Skeletal muscle tissue (tissue), 4 donors: ENCODE measurements around the gene DROSHA. TPM values are rescaled to one million over a fixed set of nuclear protein-coding genes. Genes with fewer than 3 reads are reported as not detected.

ENCODE experiments used
- H3K27ac ChIP-seq: one replicate; pipeline ENCODE4 v1.7.0; 2013; ENCODE audit warnings: mild to moderate bottlenecking, low read depth, low read length, inconsistent platforms
- H3K27me3 ChIP-seq, 3 donors: one replicate each; pipeline ENCODE4 v1.7.0; 2013; ENCODE audit warnings: low read length in 3 of 3; ENCODE audit not compliant: control insufficient read depth in 3 of 3, insufficient read depth in 3 of 3
- H3K36me3 ChIP-seq, 3 donors: one replicate each; pipeline ENCODE4 v1.7.0; 2013; ENCODE audit warnings: low read length in 3 of 3; ENCODE audit not compliant: control insufficient read depth in 3 of 3, insufficient read depth in 3 of 3
- H3K4me1 ChIP-seq, 3 donors: one replicate each; pipeline ENCODE4 v1.7.0; 2013; ENCODE audit warnings: low read length in 3 of 3, mild to moderate bottlenecking in 3 of 3; ENCODE audit not compliant: control insufficient read depth in 3 of 3, insufficient read depth in 3 of 3
- H3K4me3 ChIP-seq, 3 donors: one replicate each; pipeline ENCODE4 v1.7.0; 2013; ENCODE audit warnings: low read length in 3 of 3
- H3K9ac ChIP-seq, 3 donors: one replicate each; pipeline ENCODE4 v1.7.0; 2013; ENCODE audit warnings: low read length in 3 of 3, mild to moderate bottlenecking in 3 of 3, moderate library complexity in 2 of 3, low read depth in 1 of 3
- H3K9me3 ChIP-seq, 3 donors: one replicate each; pipeline ENCODE4 v1.7.0; 2013; ENCODE audit warnings: low read length in 3 of 3; ENCODE audit not compliant: control insufficient read depth in 3 of 3
- total RNA-seq: library from RNA; depleted of rRNA; stranded (reverse); fragments of >200 nt; gene quantifications from one replicate; pipeline ENCODE4 v1.2.3, GENCODE V29; 2014
- donor health status: Osteomylitis.

Gene DROSHA
- total RNA-seq, 1 donor from 2014 or later, result 67.3 TPM

DNA sequence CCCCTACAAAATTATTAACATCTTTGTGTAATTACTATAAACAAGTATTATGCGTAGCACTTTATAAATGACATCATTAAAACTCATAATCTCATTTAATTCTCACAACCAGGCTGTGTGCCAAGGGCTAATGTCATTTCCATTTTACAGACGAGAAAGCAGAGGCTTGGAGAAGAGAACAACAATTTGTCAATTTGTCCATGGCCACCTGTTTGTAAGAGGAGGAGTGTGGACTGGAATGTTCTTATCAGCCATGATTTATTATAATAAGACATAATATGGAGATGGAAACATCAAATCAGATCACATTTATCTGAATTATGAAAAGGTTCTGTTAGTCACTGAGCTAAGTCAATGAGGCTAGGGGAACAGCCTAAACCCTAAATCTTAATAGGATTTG, 97.0 kb downstream of the DROSHA start:
- Histone ChIP-seq H3K27me3 (no peaks in the 10 kb centered on the region), H3K4me3 (no peak overlapping the region), H3K27ac (no peak overlapping the region), H3K4me1 (no peaks in the 10 kb centered on the region), H3K36me3 (peaks cover 6 to 29% (median 17%) of the 10 kb centered on the region in 3 donors), H3K9ac (no peak overlapping the region), H3K9me3 (no peaks in the 10 kb centered on the region)

DNA sequence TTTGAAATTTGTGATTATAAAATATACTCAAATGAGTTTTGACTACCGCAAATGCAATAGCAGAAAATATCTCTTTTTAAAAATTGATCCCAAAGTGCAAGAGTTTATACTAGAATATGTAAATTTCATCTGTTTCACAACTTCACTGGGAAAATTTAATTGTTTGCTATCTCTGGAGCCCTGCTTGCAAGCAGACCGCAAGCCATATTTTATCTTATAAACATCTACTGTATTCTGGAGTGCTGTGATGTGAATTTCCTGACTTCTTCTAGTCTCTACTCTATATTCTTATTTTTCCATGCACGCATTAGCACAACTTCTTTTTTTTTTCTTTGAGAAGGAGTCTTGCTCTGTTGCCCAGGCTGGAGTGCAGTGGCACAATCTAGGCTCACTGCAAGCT, 98.7 kb downstream of the DROSHA start:
- Histone ChIP-seq H3K9me3 (no peaks in the 10 kb centered on the region), H3K27ac (no peak overlapping the region), H3K4me3 (no peak overlapping the region), H3K4me1 (no peaks in the 10 kb centered on the region), H3K27me3 (no peaks in the 10 kb centered on the region), H3K36me3 (peaks cover 6 to 31% (median 17%) of the 10 kb centered on the region in 3 donors), H3K9ac (no peak overlapping the region)

DNA sequence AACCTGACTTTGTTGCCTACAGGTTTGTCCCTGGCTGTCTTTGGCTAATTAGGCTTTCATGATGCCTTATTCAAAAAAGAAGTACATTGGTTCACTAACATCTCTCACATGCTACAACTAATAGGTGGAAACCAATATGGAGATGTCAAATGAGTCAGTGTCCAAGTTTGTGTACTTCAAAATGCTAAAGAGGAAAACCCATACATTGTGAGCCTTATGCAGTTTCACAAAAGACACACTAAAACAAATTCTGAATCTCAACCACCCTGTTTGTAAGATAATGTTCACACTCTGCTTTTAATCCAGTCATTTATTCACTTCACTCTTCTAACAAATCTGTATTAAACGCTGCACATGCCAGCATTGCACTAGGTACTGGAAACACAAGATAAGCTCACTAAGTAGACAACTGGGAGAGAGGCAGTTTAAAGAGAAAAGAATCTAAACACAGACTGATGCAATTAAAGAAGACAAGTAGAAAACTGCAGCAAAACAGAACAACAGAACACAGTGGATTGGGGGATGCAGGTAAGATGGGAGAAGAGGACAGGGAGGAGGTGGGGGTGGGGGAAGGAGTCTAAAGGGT, 104.1 kb downstream of the DROSHA start:
- no peak overlapping the region for H3K27ac ChIP-seq
- no peaks in the 10 kb centered on the region for H3K9me3 ChIP-seq
- H3K36me3 ChIP-seq, result peaks cover 0 to 19% (median 10%) of the 10 kb centered on the region in 3 donors
- H3K4me3 ChIP-seq, result no peak overlapping the region
- H3K4me1 ChIP-seq, result no peaks in the 10 kb centered on the region
- no peaks in the 10 kb centered on the region for H3K27me3 ChIP-seq
- no peak overlapping the region for H3K9ac ChIP-seq

DNA sequence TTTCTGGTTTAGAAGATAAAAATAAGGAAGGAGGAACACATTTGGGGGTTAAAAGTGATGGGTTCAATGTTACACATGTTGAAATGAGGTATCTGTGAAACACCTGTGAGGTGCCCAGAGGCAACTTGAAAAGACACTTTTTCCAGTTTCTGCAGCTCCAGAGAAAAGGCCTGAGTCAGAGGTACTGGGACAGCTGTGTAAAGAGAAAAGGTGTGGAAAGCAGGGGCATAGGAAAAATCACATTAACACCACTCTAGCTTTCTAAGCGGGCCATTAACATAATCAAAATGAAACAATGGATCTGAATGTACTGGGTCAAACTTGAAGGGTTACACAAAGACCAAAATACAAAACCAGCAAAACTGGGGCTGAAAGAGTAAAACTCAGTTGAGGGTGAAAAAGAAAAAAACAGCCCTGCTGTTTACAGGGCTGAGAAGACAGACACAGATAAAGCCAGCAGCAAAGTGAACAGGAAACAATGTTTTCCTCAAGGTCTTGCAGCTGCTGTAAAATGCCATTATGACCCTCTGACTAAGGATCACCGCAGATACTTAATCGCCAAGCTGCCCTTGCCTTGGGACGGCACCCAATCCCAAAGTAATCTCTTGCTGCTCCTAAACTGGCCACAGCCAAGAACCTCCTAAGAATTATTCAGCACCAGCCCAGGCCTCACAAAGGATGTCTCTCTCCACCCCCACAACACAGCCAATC, 104.7 kb downstream of the DROSHA start:
- H3K36me3 ChIP-seq, result peaks cover 0 to 21% (median 15%) of the 10 kb centered on the region in 3 donors
- H3K27ac ChIP-seq, result no peak overlapping the region
- H3K4me3 ChIP-seq, result no peak overlapping the region
- H3K4me1 ChIP-seq, result no peaks in the 10 kb centered on the region
- no peaks in the 10 kb centered on the region for H3K9me3 ChIP-seq
- no peak overlapping the region for H3K9ac ChIP-seq
- H3K27me3 ChIP-seq, result no peaks in the 10 kb centered on the region

DNA sequence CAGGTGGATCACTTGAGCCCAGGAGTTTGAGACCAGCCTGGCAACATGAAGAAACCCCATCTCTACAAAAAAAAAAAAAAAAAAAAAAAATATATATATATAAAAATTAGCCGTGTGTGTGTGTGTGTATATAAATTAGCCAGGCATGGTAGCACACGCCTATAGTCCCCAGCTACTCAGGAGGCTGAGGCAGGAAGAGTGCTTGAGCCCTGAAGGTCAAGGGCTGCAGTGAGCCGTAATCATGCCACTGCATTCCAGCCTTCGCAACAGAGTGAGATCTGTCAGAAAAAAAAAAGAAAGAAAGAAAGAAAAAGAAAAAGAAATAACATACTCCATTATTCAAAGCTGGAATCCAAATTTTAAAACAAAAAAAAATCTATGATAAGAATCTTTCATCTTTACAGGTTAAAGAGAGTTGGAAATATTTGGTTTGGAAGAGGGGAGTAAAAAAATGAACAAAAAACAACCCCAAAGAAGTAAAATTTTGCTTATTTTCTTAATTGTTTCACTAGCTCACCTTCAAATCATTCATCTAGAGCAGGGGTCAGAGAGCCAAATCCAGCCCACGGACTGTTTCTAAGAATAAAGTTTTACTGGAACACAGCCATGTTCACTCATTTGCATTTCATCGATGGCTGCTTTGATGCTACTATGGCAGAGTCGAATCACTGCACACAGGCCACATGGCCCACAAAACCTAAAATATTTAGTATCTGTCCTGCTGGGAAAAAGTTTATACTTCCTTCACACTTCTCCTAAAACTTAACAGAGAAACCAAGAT, 109.9 kb downstream of the DROSHA start:
- H3K9me3 ChIP-seq, result no peaks in the 10 kb centered on the region
- H3K4me1 ChIP-seq, result no peaks in the 10 kb centered on the region
- H3K27me3 ChIP-seq, result no peaks in the 10 kb centered on the region
- no peak overlapping the region for H3K9ac ChIP-seq
- H3K27ac ChIP-seq, result no peak overlapping the region
- peaks cover 13 to 40% (median 39%) of the 10 kb centered on the region in 3 donors for H3K36me3 ChIP-seq
- H3K4me3 ChIP-seq, result no peak overlapping the region

DNA sequence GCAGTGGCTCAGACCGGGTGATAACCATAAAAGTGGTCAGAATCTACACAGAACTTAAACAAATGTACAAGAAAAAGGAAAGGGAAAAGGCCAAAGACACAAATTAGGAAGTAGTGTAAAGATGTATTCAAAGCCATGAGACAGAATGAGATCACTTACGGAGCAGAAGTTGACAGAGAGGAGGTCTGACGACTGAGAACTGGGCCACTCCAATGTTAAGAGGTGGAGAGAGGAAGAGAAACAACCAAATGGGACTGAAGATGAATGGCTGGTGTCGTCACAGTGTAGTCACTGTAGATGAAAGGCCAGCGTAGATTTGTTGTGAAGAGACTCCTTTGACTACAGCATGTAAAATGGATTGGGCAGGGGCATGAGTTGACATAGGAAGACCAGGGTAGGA, 114.4 kb downstream of the DROSHA start:
- Histone ChIP-seq H3K4me1 (peaks cover 0 to 3% (median 0%) of the 10 kb centered on the region in 3 donors), H3K36me3 (peaks cover 22 to 52% (median 44%) of the 10 kb centered on the region in 3 donors), H3K4me3 (no peak overlapping the region), H3K9me3 (no peaks in the 10 kb centered on the region), H3K27me3 (no peaks in the 10 kb centered on the region), H3K9ac (no peak overlapping the region), H3K27ac (no peak overlapping the region)

DNA sequence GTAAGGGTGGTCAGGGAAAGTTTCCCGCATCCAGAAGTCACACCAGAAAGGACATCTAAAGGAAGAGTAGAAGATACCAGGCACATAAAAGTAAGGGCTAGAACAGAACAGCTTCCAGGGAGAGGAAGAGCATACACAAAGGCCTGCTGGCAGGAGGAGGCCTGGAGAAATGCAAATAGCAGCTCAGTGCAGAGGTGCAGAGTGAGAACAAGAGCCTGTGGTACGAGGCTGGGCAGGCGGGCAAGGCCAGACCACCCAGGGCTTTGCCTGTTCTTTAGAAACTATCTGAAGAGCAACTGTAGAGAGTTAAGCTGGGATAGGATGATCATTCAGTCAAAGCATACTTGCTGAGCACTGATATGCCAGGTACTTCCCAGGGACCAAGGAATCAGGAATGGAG, 115.3 kb downstream of the DROSHA start:
- H3K4me1 ChIP-seq, result peaks cover 0 to 3% (median 0%) of the 10 kb centered on the region in 3 donors
- H3K9ac ChIP-seq, result no peak overlapping the region
- H3K4me3 ChIP-seq, result no peak overlapping the region
- H3K27ac ChIP-seq, result no peak overlapping the region
- H3K27me3 ChIP-seq, result no peaks in the 10 kb centered on the region
- peaks cover 22 to 52% (median 42%) of the 10 kb centered on the region in 3 donors for H3K36me3 ChIP-seq
- no peaks in the 10 kb centered on the region for H3K9me3 ChIP-seq

DNA sequence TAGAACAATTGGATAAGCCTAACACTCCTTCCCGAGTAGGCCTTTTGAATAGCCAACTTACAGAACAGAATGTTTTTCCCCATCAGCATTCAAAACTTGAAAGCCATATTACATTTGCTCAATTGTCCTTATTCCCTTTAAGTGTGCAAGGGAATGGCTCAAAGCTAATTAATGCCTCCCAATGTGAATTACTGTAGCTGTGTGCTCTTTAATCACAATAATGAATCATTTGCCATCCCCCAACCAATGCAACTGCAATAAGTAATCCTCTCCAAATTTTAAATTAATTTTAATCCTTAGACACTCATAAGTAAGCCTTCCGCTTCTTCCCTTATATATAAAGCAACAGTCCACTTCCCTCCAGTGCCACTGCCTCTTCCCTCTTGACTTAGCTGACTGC, 115.9 kb downstream of the DROSHA start:
- Histone ChIP-seq H3K36me3 (peaks cover 22 to 50% (median 40%) of the 10 kb centered on the region in 3 donors), H3K27ac (no peak overlapping the region), H3K4me1 (peaks cover 0 to 3% (median 0%) of the 10 kb centered on the region in 3 donors), H3K27me3 (no peaks in the 10 kb centered on the region), H3K4me3 (no peak overlapping the region), H3K9me3 (no peaks in the 10 kb centered on the region), H3K9ac (no peak overlapping the region)

DNA sequence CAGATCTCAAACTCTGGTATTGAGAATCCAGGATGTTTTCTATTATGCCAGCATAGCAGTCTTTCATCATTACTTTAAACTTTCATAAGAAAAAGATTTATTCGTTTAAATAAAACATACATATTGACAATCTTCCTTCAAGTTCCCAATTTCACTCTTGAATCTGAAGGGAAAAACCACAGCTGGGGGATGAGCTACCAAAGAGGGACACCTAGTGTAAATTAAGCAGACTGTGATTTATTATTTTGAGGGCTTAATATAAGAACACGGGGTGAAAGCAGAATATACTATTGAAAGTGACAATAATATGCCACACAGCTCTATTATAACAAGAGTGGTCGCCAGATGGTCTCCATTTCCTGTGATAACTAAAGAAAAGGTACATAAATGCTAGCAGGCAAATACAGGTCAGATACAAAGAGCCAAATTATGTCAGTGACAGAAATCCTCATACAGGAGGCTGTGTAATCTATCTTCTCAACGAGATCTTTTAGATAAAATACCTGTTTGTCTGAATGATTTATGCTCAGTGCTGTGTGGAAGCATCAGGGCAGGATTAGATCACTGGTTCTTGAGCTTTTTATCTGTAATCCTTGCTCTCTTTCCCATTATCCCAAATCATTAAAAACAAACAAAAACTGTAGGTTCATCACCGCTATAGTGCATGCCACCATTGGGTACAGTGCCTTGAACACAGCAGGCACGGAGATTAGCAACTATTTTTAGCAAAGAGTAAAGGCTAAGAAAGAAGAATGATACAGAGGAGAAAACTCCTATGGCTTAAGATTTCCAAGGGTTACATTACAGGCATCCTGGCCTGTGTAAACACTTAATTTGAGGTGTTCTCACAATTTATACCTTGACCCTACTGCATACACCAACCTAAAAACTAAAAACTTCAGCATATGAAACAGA, 116.6 kb downstream of the DROSHA start:
- Histone ChIP-seq H3K36me3 (peaks cover 21 to 49% (median 35%) of the 10 kb centered on the region in 3 donors), H3K4me3 (no peak overlapping the region), H3K9ac (no peak overlapping the region), H3K27ac (no peak overlapping the region), H3K27me3 (no peaks in the 10 kb centered on the region), H3K9me3 (no peaks in the 10 kb centered on the region), H3K4me1 (peaks cover 0 to 3% (median 0%) of the 10 kb centered on the region in 3 donors)
